8988T (cell line): ENCODE results near the gene FLRT2.

Experiments used
- DNase-seq: peaks from one replicate; pipeline ENCODE4 v3.0.0; 2011

FLRT2 gene

DNA sequence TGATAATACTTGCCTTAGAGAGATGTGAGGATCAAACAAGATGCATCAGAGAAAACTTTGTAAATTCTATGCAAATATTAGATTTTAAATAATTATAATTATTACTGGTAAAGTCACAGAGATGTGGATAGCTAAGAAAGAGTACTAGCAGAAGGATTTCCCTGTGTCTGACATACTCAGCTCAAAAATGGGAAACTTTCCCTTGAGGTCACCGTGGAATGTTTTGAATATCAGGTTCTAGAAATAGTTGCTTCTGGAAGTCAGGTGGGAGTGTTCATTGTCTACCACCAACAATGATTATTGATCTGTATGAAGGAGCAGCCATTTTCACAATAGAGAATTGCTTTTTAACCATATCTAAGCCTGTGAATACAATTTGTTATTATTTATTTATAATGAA, 71.7 kb downstream of the FLRT2 start:
- DNase-seq = no peak

- no peak for DNase-seq
These were observed 72.4 kb downstream of the FLRT2 start for GRCh38 chr14:85602345-85602744.

DNA sequence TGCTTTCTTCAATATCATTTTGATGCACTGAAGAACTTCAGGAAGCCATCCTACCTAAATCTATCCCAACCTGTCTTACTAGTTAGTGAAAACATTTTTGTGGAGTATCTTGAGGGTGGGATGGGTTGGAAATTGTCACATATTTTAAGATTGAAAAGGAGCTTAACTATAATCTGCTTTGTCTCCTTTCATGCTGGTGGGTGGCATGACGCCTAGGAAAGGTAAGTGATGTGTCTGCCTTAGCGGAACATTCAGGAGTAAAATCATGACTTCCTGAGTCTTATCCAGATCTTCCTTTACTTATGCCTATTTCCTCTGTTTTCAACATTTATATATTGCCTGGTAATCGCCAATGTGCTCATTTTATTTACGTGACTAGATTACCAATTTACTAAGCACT, 74.1 kb downstream of the FLRT2 start:
- no peak for DNase-seq

DNA sequence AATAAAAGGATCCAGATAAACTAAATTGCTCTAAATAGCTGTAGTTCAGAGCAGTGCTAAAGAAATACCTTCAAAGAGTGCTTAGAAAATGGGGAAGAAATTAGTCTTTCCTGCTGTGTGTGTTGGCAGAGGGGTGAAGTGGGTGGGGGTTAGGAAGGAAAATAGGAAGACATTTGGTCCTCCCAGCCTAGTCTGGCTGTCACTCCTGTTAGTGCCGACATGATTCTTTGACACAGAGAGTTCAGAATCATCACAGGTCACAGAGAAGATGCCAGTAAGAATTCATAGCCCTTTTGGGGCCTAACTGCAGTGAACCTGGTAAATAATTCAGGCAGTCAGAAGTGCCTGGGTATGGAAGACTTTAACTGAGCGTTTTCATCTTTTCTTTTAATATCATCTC, 74.8 kb downstream of the FLRT2 start:
- no peak for DNase-seq

DNA sequence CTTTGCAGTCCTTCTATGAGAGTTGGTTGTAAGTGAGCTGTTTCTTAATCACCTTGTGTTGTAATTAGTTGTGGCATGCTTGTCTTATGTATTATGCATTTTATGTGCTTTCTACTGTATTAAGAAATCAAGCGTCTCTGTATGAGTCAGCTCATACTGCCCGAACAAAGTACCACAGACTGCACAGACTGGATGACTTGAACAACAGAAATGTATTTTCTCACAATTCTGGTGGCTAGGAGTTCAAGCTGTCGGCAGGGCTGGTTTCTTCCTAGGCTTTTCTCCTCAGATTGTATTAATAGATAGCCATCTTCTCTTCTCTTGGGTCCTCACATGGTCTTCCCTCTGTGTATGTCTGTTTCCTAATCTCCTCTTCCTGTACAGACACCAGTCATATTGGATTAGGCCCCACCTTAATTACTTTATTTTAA, 77.7 kb downstream of the FLRT2 start:
- no peak for DNase-seq

GRCh38 chr14:85613496-85613895, 83.6 kb downstream of the FLRT2 start:
- DNase-seq = no peak

DNA sequence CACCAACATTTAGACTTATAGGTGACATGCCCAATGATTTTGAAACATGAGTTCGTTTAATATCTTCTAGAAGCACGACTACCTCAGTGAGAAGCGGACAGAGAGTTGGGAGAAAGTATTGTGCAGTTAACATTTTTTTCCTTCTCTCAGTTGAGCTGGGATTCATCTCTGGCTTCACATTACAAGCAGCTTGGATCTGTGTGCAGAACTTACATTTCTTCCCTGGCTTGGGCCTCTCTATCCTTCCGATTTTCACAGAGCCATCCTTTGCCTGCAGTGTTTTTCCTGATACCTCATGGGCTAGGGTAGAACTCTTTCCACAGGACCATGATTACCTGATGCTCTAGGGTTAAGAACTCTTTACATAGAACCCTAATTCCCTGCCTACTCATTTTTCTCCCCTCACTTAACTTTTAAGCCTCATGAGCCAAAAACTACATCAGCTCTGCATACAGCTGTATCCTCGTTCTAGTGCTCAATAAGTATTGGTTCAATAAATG, 86.5 kb downstream of the FLRT2 start:
- DNase-seq = no peak

DNA sequence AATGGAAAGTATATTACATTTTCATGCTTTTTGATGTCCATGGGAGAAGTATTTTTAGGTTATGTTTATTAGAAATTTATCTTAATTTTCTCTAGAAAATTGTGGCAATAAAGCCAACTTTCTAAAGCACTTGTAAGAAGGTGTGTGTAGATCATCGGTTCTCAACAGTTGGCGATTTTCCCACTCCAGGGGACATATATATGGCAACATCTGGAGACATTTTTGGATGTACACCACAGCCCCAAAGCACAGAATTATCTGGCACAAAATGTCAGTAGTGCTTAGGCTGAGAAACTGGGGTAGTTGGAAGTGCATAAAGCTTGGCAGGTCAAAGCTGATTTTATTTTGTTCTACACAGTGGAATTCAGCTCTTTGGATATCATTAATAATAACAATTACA, 86.9 kb downstream of the FLRT2 start:
- no peak for DNase-seq

- DNase-seq = no peak
These were observed 87.8 kb downstream of the FLRT2 start for GRCh38 chr14:85617791-85618190.

DNA sequence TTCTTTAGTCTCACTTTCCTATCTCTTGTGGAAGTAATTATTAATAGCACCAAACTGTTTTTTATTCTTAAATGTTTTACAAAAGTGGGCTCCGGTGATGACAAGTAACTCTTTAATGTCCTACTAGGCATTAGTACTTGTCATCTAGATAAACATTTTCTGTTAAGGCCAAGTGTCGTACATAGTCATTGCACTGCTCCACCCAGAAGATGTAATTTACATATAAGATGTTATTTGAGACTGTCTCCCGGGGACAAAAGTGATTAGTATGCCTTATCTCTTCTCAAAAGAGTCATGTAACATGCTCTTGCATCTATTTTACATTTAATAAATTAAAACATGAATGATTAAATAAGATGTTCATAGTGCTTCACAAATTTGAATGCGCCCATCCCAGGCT, 88.4 kb downstream of the FLRT2 start:
- no peak for DNase-seq

GRCh38 chr14:85618978-85619377, 89.0 kb downstream of the FLRT2 start:
- DNase-seq = no peak

- DNase-seq = no peak
These were observed 89.9 kb downstream of the FLRT2 start for GRCh38 chr14:85619851-85620250.

GRCh38 chr14:85620947-85621346, 91.0 kb downstream of the FLRT2 start:
- DNase-seq = no peak

GRCh38 chr14:85622106-85622505, 92.2 kb downstream of the FLRT2 start:
- no peak for DNase-seq

DNA sequence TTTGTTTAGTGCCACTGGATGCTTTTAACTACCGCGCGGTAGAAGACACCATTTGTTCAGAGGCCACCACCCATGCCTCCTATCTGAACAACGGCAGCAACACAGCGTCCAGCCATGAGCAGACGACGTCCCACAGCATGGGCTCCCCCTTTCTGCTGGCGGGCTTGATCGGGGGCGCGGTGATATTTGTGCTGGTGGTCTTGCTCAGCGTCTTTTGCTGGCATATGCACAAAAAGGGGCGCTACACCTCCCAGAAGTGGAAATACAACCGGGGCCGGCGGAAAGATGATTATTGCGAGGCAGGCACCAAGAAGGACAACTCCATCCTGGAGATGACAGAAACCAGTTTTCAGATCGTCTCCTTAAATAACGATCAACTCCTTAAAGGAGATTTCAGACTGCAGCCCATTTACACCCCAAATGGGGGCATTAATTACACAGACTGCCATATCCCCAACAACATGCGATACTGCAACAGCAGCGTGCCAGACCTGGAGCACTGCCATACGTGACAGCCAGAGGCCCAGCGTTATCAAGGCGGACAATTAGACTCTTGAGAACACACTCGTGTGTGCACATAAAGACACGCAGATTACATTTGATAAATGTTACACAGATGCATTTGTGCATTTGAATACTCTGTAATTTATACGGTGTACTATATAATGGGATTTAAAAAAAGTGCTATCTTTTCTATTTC, 93.2 kb downstream of the FLRT2 start:
- DNase-seq = no peak

DNA sequence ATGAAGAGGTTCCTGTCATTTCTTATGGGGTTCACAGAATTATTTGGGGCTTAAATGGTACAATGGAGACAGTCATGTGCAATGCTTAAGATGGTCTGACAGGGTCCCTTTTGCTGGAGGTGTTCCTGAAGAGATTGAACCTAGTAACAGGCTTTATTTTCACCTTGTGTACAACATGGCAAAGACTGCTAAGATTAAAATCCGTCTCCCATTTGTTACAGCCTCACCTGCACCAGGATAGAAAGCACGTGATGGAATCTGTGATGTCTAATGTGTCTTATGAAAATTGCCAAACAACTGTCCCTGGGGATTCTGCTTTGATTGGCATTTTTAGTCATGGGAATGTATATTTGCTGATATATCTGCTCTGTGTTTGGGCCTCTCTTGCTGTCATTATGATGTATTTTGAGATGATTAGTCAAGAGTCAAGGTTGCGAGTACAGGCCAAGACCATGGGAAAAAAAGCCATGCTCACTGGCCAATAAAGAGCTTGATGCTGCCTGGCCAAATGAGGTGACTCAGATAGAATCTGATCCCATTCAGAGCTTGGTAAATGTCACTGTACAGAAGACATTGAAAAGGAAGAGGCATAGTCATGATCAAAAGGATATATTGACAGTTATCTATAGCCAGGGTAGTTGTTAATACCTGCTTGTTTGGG, 96.1 kb downstream of the FLRT2 start:
- no peak for DNase-seq

DNA sequence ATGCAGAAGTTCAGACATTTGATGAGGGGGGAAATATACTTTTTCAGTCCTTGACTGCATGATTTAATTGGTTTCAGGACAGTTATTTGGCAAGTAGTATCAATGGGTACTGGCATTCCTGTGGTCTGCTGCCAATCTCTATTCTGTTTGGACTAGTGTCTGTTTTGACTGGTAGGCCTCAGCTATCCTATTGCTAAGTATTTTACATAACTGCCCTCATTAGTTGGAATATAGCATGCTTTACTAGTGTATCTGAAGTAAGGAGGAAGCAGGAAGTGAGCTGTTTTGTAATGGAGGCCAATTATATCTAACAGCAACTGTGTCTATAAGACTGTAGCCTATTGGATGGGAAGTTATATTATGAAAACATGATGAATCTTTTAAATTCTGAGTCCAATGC, 104.3 kb downstream of the FLRT2 start:
- DNase-seq = no peak

- DNase-seq = no peak
These were observed 114.3 kb downstream of the FLRT2 start for GRCh38 chr14:85644211-85644610.

GRCh38 chr14:85653029-85653428, 123.1 kb downstream of the FLRT2 start:
- DNase-seq = no peak

DNA sequence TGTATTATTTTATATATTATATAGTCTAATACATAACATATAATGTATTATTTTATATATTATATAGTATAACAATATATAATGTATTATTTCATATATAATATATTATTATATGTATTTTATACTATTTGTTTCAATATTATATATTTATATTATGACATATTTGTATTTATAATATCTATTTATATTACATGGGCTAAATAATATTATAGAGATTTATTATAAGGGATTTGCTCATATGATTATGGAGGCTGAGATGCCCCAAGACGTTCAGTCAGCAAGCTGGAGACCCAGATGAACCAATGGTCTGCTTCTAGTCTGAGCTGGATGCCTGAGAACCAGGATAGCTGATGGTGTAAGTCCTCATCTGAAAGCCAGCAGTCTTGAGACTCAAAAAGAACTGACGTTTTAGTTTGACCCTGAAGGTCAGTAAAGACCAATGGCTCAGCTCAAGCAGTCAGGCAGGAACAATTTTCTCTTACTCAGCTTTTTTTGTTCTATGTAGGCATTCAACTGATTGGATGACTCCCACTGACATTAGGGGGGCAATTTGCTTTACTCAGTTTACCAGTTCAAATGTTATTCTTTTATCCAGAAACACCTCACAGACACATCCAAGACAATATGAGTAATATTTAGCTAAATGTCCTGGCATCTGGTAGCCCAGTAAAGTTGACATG, 130.4 kb downstream of the FLRT2 start:
- no peak for DNase-seq

- no peak for DNase-seq
These were observed 132.2 kb downstream of the FLRT2 start for GRCh38 chr14:85662096-85662495.

DNA sequence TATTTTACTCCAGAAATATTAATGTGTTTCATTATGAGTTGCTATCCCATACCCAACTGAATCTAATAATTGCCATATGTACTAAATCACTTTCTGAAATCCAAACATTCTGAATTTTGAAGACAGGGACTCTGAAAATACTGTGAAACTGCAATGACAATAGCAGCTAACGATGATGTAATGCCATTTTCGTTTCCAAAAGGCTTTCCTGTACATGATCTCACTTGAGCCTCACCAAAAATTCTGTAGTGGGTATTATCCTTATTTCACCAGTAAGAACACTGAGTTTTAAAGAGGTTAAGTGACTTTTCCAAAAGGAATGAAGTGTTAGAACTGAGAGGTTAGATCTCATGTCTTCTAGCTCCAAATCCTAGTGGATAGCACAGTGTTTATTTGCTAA, 133.3 kb downstream of the FLRT2 start:
- DNase-seq = no peak

DNA sequence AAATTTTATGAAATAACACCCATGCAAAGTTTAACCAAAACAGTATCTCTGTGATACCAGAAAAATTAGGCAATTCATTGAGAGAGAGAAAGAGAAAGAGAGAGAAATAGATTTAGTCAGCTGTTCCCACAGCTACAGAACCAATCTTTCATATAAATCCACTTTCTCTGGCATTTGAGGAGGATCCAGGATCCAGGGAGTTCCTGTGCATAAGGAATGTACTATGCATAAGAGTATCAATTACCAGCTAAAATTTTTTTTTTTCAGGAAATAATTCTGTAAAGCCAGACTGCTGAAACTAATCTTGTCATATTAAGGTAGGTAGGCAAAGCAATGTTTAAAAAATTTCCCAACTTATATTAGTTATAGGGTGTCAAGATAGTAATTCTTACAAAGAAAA, 133.7 kb downstream of the FLRT2 start:
- DNase-seq = no peak

GRCh38 chr14:85675957-85676356, 146.0 kb downstream of the FLRT2 start:
- no peak for DNase-seq
